ENCODE data around the gene TNPO3. TPM values are rescaled to one million over a fixed set of nuclear protein-coding genes. Genes with fewer than 3 reads are reported as not detected.

The TNPO3 gene
- total and polyA plus RNA-seq, 10 of the 15 experiments (the other 5 are each of a cell fraction or from before 2014, with no cell fraction given), result 17.6 to 91.8 (median 65.9) TPM

DNA sequence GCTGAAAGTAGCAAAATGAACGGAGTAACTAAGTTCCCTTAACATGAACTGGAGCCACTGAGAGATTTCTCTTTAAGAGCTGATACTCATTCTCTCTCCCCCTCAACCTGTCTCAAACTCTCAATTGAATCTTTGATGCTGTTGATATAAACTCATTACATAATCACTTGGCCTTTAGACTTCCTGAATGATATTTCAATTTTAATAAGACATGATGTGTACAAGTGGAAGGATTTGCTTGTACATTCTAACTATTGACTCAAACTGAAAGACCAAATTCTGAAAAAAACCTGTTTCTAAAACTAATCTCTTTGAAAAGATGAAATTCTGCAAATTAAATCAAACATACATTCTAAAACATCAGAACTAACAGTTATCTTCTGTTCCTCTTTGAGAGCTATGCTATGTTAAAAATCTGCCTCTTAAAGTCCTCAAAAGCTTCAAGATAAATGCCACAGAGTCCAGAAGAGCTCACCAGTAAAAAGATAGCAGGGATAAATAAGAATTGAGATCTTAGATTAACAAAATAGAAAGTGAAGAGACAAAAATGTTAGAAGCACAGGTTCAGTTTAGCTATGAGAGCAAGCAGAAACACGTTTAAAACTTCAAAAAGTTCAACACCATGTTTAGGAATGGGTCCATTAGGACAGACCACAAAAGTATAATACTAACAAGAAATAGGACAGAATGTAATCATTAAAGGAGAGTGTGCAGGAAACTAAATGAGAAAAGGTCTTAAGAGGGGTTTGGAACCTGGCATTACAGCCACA is 46.1 kb downstream of the TNPO3 start (continued):
- TF ChIP-seq, protein P1, sequence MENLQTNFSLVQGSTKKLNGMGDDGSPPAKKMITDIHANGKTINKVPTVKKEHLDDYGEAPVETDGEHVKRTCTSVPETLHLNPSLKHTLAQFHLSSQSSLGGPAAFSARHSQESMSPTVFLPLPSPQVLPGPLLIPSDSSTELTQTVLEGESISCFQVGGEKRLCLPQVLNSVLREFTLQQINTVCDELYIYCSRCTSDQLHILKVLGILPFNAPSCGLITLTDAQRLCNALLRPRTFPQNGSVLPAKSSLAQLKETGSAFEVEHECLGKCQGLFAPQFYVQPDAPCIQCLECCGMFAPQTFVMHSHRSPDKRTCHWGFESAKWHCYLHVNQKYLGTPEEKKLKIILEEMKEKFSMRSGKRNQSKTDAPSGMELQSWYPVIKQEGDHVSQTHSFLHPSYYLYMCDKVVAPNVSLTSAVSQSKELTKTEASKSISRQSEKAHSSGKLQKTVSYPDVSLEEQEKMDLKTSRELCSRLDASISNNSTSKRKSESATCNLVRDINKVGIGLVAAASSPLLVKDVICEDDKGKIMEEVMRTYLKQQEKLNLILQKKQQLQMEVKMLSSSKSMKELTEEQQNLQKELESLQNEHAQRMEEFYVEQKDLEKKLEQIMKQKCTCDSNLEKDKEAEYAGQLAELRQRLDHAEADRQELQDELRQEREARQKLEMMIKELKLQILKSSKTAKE (IDR thresholded peaks at IDR 0.05; ENCODE audit: low read depth, poor library complexity, severe bottlenecking), result peak; percentile 15
- TF ChIP-seq ATF7 (IDR thresholded peaks at IDR 0.05; ENCODE audit: low read depth), result peak; percentile 81; the same call in 1 of the 2 replicates
- no peak for TF ChIP-seq RBBP5 (conservative IDR thresholded peaks at IDR 0.05)
- 0 out of 2 replicates have a peak, but pooled peaks have one; percentile 65 for TF ChIP-seq ASH2L (IDR thresholded peaks at IDR 0.05; ENCODE audit: borderline replicate concordance, low read depth)
- TF ChIP-seq, protein P2, sequence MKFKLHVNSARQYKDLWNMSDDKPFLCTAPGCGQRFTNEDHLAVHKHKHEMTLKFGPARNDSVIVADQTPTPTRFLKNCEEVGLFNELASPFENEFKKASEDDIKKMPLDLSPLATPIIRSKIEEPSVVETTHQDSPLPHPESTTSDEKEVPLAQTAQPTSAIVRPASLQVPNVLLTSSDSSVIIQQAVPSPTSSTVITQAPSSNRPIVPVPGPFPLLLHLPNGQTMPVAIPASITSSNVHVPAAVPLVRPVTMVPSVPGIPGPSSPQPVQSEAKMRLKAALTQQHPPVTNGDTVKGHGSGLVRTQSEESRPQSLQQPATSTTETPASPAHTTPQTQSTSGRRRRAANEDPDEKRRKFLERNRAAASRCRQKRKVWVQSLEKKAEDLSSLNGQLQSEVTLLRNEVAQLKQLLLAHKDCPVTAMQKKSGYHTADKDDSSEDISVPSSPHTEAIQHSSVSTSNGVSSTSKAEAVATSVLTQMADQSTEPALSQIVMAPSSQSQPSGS (IDR thresholded peaks at IDR 0.05; ENCODE audit: low read length), result peak; percentile 84
- TF ChIP-seq GABPA (IDR thresholded peaks at IDR 0.05; ENCODE audit: low read depth), result 0 out of 2 replicates have a peak, but pooled peaks have one; percentile 39
- peak; percentile 46; the same call in 1 of the 2 replicates for TF ChIP-seq CREB1 (IDR thresholded peaks at IDR 0.05; ENCODE audit: low read depth)
- peak; percentile 65; the same call in 1 of the 2 replicates for TF ChIP-seq MEF2A (IDR thresholded peaks at IDR 0.05; ENCODE audit: insufficient read depth, low read depth, low read length)
